IPS DF 4.7 (cell line): ENCODE results near the gene TMUB2.
"Not testable (repeated sequence)": the region's sequence is repeated elsewhere in the genome, so short reads cannot be mapped to it uniquely, and the experiment has no call there.

Source experiments
- DNase-seq: peaks from one replicate; pipeline ENCODE4 v3.0.0-alpha.2; 2013; ENCODE audit warnings: low spot score; ENCODE audit errors: extremely low read depth

The TMUB2 gene

DNA sequence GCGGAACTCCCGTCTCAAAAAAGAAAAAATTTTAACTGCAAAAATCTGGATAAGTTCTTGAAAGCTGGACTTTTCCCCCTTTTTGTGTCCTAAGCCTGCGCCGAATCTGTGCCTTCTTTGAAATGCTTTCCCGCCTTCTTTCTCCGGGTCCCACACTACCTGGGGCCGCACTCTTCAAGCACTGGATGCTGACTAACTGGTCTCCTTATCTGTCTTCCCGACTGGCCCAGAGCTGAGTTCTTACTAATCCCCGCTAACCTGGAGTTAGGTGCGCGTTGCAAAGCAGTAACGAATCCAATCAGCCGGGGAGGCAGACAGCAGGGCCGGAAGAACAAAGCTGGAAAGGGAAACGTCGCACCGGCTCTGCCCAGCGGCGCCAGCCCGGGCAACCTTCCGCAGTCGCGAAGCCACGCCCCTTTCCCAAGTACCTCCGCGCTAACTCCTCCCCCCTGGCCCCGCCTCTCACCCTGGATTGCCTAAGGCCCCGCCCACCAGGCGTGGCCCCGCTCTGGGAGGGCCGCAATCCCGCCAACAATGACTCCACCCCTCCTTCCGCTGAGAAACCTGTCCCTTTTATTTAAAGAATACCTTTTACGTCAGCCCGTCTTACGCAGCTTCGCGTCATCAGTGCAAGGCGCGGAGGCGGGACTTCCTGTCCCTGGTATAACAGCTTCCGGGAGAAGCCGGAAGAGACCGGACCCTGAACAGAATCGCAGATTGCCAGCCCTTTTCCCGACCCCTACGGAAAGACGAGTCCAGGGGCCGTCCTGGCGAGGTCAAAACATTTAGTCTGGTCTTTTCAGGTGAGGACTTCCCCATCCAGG is at the start of gene TMUB2:
Gene TMUB2, plus strand, starts transcription at position 666 of the 824 bp plus-strand sequence. CDS start 737 bp downstream, outside the sequence.
- peak; percentile 95 for DNase-seq

DNA sequence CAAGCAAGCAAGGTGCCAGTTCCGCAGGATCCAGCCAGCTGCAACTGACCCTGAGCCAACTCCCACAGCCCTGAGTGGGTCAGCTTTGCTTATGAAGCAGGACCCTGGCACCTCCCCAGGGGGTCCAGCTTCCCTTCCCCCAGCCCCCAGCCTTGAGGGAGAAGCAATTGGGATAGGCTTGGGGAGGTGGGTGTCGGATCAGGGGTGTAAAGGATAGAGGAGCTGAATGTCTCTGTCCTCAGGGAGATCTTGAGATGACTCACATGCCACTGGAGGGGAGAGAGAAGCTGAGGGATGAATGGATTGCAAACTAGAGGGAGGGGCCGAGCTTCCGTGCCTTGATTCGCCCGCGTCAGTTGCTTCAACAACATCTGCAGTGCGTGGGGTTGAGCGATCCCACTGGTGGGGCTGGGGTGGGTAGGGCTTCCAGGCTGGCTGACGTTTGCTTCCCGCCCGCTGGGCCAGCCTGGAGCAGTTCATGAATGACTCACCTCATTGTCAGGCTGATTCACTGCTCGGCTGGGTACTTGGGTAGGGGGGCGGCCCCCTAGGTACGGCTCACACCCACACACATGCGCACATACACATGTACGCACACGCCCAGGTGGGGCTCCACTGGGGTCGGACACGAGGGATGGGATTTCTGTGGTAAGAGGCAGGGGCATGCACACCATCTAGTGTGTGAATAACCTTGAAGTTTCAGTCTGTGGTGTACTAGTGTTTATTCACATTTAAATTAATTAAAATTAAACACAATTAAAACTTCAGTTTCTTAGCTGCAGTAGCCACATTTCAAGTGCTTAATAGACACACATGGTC is 48.7 kb upstream of the TMUB2 start:
- no peak for DNase-seq

DNA sequence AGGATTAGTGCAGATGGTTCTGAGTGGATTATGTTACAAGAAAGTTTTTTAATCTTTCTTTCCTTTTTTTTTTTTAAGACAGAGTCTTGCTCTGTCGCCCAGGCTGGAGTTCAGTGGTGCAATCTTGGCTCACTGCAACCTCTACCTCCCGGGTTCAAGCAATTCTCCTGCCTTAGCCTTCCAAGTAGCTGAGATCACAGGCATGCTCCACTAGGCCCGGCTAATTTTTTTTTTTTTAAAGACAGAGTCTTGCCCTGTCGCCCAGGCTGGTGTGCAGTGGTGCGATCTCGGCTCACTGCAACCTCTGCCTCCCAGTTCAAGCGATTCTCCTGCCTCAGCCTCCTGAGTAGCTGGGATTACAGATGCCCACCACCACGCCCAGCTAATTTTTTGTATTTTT is 42.9 kb upstream of the TMUB2 start:
- not testable (repeated sequence) for DNase-seq

DNA sequence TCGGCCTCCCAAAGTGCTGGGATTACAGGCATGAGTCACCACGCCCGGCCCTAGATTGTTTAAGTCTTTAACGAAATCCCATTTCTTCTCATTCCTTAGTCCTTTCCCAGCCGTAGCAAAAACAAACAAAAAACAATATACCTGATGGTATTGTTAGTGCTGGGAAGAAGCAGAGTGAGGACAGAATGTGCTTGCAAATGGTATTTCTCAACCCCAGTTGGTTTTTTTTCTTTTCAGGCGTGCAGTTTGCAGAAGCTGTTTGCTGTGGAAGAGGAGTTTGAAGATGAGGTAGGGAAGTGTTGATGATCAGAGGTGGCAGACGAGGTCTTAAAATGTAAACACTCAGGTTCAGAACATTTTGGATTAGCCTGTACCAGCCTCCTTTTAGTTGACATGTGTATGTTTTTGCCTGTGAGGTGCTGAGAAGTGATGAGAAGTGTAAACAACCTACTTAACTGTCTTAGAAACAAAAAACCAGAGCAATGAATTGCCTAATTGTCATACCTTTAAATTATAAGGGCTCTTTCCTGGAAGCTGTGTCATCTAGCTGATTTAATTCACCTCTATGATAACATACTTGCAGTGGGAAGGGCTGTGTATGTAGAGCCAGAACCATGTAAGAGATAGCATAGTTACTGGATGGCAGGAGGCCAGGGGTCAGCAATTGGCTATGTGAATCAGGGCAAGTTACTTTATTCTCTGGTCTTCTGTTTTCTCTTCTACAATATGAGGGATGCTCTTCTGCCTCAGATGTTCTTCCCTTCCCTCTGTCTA is 41.6 kb upstream of the TMUB2 start:
- no peak for DNase-seq

DNA sequence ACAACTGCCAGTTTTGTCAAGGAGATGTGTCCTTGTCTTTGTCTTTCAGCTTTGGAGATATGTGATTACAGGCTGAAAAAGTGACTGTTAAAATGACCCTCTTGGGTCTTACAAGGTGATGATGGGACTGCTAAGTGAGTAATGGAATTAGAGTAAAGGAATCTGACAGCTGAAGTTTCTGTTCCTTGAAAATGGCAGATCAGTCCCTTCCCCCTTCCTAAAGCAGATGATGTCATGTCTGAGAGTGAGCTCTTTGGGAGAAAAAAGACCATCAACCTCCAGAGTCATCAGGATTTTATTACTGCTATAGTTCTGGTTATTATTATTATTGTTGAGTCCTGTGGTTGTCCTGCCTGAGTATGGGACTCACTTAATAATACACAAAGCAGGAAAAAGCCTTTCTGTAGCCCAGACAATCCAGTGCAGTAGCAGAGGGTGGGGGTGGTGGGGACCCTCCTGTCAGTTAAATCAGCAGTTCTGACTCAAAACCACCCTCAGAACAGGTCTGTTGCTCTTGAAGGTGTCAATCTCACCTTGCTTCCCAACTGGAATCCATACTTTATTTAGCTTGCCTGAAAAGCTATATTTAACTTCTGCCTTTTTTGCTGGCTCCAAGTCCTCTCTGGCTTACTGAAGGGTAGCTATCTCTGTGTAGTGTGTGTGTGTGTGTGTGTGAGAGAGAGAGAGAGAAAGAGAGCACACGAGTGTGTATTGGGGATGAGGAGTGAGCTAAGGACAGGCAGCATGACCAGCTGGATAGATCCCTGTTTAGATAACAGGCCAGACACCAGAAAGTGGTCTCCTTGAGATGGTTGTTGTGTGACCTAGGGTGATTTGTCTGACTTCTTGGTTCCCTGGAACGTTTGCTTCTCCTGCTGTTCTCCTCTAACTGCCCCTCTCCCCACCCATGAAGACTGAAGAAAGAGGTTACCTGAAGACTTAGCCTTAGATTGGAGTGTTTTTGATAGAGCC is 40.1 kb upstream of the TMUB2 start:
- DNase-seq = no peak

DNA sequence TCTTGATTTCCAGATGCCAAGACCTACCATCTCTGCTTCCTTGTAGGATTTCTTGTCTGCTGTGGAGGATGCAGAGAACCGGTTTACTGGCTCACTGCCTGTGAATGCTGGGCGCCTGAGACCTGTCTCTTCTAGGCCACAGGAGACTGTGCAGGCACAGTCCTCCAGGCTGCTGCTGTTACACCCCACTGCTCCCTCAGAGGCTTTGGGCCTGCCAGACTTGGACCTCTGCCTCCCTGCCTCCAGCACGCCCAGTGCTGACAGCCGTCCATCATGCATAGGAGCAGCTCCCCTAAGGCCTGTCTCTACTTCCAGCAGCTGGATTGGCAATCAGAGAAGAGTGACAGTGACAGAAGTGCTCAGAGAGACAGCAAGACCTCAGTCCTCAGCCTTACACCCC is 39.0 kb upstream of the TMUB2 start:
- DNase-seq = no peak

DNA sequence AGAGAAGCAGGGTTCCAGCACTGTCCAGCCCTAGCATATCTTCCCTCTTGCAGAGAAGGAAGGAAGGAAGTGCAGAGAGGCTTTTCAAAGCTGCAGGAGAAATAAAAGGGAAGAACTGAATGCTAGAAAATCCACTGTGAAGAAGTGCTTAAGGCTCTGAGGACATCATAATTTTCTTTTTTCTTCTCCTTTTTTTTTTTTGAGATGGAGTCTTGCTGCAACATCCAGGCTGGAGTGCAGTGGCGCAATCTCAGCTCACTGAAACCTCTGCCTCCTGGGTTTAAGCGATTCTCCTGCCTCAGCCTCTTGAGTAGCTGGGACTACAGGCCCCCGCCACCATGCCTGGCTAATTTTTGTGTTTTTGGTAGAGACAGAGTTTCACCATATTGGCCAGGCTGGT is 37.7 kb upstream of the TMUB2 start:
- DNase-seq = not testable (repeated sequence)

DNA sequence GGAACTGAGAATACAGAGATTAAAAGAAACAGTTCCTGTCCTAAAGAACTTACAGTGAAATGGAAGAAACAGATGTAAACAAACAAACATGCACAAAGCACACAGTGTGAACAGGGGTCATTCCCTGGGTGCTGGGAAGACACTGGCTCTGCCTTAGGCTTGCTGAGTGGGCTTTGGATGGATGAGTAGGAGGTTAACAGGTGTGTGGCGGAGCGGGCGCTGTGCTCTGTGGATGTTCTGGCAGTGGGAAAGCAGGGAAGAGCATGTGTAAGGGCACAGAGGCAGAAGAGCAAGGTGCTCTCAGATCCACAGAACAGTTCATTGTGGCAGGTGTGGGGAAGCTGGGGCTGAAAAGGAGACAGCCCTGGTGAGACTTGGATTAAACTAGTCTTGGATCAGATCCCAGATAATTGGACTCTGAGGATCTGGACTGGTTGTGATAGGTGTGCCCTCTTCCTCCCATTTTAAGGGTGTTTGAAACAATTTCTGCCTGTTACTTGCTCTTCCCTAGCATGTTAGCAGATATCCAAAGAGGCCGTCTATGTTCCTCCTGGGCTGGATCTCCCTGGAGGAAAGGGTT is 36.9 kb upstream of the TMUB2 start:
- DNase-seq = no peak

DNA sequence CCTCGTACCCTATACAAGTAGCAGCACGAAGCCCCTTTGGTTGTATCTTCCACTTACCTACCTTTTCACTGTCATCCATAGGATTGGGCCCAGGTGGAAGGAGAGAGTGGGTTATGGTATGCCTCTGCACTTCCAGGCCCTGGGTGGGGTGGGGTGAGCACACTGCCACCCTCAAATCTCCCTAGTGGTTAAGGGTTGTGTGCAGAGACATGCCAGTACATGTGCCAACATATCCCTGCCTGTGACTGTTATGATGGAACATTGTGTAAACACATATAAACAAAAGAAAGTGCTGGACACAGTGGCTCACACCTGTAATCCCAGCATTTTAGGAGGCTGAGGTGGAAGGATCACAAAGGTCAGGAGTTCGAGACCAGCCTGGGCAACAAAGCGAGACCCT is 33.9 kb upstream of the TMUB2 start:
- DNase-seq = no peak

DNA sequence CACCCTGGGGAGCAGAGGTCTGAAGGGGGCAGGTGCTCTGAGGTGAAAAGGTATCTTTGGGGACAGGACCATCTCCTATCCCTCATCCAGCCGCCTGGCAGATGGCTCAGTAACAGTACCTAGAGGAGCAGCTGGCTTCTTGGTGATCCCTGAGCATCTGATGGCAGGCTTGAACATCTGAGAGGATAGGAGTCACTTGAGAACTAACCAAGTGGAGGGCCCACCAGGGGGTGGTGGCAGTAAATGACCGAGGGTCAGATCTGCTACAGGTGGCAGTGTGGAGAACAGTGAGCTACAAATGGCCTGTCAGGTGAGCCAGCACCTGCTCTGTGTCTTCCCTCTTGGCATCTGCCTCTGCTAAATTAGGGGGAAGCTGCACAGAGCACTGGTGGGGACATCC is 31.3 kb upstream of the TMUB2 start:
- DNase-seq = no peak

DNA sequence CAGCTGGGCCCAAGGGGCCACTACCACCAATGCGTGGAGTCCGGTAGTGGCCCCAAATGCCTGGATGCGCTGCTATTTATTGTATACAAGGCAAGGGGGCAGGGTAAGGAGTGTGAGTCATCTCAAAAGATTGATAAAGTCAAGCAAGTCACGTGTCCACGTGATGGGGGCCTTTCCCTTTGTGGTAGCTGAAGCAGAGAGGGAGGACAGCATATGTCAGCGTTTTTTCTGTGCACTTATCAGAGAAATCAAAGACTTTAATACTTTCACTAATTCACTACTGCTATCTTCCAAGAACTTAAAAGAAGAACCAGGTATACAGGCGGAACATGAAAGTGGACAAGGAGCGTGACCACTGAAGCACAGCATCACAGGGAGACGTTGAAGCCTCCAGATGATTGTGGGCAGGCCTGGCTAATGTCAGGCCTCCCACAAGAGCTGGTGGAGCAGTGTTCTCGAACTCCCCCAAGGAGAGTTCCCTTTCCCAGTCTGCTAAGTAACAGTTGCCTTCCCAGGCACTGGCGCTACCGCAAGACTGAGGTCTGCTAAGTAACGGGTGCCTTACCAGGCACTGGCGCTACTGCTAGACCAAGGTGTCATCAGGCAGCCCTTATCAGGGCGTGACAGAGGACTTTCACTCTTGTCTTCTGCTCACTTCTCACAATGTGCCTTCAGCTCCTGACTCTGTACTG is 27.1 kb upstream of the TMUB2 start:
- no peak for DNase-seq

DNA sequence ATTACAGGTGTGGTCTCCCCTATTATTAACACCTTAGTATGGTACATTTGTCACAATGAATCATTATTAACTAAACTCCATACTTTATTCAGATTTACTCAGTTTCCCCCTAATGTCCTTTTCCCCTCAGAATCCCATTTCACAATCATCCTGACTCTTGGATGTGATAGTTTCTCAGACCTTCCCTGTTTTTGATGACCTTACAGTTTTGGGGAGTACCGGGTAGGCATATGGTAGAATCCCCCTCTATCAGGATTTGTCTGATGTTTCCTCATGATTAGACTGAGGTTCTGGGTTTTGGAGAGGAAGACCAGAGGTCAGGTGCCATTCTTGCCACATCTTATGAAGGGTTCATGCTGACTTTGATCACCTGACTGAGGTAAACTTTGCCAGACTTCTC is 22.3 kb upstream of the TMUB2 start:
- no peak for DNase-seq

DNA sequence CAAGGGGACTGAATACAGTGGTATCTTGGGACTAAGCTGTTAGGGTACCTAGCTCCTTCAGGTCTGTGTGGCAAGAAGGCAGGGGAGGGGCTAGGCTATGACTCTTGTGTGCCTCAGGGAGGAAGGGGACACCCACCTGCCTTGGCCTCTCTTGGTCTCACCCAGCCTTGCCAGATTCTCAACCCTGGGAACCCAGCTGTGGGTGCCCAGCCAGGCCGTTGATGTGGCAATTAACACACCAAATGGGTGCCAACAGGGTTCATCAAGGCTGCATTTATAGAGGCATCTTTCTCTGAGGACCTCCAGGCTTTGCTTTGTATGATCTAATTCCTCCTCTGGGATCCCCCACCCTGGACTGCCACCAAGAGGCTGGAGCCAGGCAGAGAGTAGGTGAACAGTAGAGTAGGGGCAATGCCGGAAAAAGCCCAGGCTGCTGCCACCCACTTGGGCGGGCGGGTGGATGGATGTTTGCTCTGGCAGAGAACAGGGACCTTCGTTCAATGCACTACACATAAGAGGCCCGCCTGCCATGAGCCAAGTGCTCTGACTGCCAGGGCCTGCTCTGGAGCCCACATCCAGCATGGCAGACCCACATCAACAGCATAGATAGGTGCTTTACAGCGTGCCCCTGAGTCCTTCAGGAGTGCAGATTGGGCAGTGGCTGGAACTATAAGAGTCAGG is 19.5 kb upstream of the TMUB2 start:
- DNase-seq = no peak

DNA sequence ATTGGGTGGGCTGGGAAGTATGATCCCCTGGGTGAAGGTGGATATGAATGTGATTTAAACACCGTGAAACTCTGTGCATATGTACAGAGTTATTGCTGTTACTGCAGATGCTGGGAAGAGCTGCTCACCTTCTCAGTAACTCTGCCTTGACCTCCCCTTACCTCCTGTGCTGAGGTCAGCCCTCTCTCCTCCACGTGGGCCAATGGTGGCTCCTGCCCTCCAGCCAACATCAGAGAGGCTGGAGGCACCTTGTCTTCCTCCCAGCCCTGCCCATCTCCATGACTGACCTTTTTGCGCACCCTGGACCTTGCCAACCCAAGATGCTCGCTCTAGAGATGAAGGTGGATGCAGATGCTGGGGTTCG is 16.7 kb upstream of the TMUB2 start:
- no peak for DNase-seq

DNA sequence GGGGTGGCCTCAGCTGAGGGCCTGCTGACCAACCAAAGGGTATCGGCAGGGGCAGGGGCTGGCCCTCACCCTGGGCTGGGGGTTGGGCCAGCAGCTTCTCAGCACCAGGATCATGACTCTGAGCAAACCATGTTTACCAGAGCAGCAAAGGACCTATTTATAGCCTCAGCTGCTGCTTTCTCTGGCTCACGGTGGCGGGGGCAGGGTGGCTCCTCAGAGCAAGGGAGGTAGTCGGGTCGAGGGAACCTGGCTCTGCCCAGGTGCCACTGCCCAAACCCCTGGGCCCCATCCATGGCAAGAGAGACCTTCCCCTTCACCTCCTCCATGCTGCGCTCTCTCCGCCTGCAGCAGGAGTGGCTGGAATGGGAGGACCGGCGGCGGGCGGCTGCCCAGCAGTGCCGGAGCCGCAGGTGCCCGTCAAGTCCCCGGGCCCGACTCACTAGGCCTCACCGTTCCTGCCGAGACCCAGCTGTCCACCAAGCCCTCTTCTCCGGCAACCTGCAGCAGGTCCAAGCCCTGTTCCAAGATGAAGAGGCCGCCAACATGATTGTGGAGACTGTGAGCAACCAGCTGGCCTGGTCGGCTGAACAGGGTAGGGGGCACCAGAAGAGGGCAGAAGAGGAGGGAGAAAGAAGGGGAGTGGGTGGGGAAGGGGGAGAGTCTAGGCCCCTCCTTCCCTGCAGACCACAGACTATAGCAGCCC is 16.1 kb upstream of the TMUB2 start, which contains the start of gene ASB16:
Gene ASB16, plus strand, starts transcription at position 206 of the 703 bp plus-strand sequence. Its CDS starts 86 bp downstream, at position 292.
- DNase-seq = no peak

DNA sequence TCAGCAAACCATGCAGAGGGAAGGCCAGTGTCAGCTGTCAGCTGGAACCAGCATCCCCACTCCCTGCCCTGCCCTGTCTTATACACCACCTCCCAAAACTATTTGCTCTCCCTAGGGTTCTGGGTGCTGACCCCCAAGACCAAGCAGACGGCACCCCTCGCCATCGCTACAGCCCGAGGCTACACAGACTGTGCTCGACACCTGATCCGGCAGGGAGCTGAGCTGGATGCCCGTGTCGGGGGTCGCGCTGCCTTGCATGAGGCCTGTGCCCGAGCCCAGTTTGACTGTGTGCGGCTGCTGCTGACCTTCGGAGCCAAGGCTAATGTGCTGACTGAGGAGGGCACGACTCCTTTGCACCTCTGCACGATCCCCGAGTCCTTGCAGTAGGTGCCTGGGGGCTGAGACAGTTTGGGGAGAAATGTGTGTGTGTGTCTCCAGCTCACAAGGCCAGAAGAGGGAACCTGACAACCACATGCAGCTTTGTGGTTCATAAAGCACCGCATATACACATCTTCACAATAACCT is 14.8 kb upstream of the TMUB2 start:
- no peak for DNase-seq

DNA sequence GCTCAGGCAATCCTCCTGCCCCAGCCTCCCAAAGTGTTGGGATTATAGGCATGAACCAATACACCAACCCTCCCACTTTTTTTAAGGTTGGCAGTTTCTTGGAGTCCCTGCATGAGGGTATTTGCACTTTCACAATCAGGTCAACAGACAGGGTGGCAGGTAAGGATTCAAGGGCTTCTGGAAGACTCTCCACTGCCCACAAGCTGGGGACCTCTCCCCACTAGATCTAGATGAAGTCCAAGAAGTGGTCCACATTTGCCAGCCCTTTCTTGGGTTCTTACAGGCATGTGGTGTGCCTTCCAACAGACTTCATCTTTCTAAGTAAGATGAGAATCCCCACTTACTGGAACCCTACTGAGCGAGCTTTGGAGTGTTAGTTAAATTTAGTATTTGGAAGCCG is 12.3 kb upstream of the TMUB2 start:
- DNase-seq = no peak

DNA sequence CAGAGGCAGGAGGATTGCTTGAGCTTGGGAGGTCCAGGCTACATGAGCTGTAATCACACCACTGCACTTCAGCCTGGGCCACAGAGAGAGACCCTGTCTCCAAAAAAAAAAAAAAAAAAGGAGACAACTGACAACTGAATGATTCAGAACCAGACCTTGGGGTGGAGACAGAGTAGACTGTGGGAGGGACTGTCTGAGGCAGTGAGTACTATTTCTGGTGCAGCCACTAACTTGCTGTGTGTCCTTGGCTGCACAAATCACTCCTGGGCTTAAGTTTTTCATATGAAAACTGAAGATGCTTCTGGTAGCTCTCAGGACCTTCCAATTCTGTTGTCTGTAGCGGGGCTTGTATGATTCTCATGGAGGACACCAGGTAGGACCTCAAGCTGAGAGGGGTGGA is 10.5 kb upstream of the TMUB2 start:
- no peak for DNase-seq
